GM19438 (cell line): ENCODE data around the gene GABARAPL2.
"Not testable (repeated sequence)": the region's sequence is repeated elsewhere in the genome, so short reads cannot be mapped to it uniquely, and the experiment has no call there.

Source experiments
- ATAC-seq: cut with Tn5 transposase; IDR thresholded peaks from one replicate; pipeline ENCODE4 v1.9.1; 2021; ENCODE audit warnings: low read depth; ENCODE audit not compliant: unreplicated experiment

The GABARAPL2 gene, protein sequence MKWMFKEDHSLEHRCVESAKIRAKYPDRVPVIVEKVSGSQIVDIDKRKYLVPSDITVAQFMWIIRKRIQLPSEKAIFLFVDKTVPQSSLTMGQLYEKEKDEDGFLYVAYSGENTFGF

GRCh38 chr16:75566040-75566757, at the start of gene GABARAPL2:
Gene GABARAPL2 (plus strand): TSS chr16:75566379. CDS start chr16:75566487, 108 bp downstream.
- peak; percentile 75 for ATAC-seq

DNA sequence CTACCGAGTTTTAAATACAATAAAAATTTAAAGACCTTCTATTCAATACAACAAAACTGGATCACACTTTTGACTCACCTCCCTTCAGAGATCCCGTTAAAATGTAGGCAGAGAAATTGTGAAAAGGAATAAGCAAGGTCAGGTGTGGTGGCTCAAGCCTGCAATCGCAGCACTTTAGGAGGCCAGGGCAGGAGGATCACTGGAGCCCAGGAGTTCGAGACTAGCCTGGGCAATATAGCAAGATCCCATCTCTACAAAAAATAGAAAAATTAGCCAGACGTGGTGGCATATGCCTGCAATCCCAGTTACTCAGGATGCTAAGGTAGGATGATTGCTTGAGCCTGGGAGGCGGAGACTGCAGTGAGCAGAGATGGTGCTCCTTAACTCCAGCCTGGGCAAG, 47.0 kb upstream of the GABARAPL2 start:
- no peak for ATAC-seq

GRCh38 chr16:75526032-75526790, 40.0 kb upstream of the GABARAPL2 start:
- ATAC-seq: no peak

GRCh38 chr16:75527825-75528299, 38.3 kb upstream of the GABARAPL2 start:
- no peak for ATAC-seq

- no peak for ATAC-seq
Observed at GRCh38 chr16:75529056-75529905, 36.9 kb upstream of the GABARAPL2 start.

DNA sequence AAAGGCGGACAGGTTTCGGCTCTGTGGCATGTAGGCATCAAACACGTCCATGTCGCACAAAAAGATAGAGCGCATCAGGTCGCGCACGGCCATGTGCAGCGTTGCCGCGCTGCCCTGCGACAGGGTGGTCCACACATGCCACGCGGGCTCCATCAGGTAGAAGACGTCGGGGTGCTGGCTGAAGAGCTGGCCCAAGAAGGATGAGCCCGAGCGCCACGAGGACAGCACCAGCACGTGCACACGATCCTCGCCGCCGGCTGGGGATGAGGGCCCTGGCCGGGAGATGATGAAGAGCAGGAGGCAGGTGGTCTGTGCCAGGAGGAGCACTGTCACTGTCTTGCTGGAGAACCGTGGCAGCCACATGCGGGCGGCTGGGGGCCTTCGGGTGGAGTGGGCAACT, 36.2 kb upstream of the GABARAPL2 start:
- ATAC-seq: no peak

DNA sequence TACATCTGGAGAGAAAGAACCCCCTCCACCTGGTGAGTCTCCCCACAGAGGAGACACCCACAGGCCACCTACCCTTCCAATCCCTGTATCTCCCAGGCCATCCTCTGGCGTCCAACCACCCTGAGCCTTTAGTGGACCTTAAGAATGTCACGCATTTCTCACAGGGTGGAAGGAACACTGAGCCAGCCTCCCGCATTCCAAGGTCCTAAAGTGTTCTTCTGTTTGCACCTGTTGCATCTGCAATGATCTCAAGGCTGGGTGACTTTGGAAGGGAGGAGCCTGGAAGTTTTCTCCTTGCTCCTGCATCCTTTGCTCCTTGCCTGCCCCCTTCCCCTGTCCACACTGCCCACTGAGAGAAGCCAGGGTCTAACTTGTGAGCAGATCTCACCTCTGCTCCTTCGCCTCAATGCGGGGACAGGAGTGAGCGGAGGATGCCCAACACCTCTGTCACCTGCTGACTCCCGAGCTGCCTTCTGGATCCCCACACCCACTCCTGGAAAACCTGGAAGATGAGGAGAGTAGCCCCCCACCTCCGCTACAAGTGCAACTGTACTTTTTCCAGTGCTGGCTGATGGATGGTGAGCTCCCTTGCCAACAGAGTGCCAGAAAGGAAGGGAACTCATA, 33.9 kb upstream of the GABARAPL2 start:
- no peak for ATAC-seq

DNA sequence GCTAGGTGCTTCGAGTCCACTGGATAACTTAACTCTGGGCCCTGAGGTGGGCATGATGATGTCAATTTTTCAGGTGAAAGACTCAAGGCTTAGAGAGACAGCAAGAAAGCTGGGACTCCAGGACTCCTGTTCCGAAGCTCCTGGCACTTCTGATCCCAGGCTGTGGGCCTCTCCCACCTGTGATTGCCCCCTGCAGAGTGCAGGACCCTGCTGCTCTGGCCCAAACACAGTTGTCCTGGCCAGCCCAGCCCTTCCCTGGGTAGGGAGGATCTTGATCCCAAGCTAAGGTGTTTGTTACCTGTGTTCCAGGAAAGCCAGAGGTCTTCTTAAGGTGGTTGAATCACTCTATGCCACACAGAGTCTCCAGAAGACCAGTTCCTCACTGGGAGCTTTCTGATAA, 33.4 kb upstream of the GABARAPL2 start:
- no peak for ATAC-seq

- ATAC-seq: no peak
Observed at GRCh38 chr16:75534560-75535205, 31.5 kb upstream of the GABARAPL2 start.

DNA sequence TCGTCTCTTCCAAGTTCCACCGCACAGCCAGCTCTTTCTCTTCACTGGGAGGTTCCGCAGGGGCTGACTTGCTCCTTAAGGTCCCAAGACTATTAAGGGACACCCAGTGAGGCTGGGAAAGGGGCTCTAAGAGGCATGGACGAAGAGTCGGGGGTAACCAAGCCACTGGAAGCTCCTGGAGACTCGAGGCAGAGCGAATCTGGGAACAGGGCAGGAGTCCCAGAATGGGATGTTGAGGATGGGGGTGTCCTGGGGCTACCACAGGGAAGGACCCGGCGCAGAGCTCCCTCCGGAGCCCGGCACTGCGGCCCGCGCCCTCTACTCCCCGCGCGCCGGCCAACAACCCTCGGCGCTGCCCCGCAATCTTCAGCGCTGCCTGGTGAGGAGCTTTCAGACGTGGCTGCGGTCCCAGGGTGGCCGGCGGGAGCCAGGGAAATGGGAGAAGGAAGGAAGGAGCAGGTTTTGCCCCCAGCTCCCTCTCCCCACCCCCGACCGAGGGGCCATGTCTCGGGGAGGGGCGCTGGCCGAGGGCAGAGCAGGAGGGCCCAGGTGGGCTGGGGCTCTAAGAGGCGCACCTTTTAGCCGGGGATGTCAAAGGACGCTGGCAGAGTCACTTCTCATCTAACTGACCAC, 30.9 kb upstream of the GABARAPL2 start:
- no peak for ATAC-seq

DNA sequence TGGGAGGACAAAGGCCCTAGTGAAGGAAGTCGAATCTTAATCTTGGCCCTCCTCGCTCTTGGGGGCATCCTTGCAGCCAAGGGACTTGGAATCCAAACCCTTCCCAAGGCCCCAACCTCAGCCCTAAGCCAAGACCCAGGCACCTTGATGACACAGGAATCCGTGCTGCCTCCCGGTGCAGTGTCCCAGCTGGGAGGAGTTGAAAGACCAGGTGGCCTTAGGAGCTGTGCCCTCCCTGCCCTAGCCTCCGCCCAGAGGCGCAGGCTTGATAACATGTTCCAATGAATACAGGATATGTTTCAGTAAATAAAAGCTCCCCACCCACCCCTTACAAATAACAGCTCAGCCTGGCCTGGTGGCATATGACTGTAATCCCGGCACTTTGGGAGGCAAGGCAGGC, 30.3 kb upstream of the GABARAPL2 start, which contains the start of gene CHST5:
CHST5 (minus strand) TSS at position 208 of the 400 bp plus-strand sequence. CDS start 5,724 bp downstream, outside the sequence.
- ATAC-seq: no peak

- ATAC-seq: no peak
Observed at GRCh38 chr16:75537776-75538175, 28.4 kb upstream of the GABARAPL2 start.

DNA sequence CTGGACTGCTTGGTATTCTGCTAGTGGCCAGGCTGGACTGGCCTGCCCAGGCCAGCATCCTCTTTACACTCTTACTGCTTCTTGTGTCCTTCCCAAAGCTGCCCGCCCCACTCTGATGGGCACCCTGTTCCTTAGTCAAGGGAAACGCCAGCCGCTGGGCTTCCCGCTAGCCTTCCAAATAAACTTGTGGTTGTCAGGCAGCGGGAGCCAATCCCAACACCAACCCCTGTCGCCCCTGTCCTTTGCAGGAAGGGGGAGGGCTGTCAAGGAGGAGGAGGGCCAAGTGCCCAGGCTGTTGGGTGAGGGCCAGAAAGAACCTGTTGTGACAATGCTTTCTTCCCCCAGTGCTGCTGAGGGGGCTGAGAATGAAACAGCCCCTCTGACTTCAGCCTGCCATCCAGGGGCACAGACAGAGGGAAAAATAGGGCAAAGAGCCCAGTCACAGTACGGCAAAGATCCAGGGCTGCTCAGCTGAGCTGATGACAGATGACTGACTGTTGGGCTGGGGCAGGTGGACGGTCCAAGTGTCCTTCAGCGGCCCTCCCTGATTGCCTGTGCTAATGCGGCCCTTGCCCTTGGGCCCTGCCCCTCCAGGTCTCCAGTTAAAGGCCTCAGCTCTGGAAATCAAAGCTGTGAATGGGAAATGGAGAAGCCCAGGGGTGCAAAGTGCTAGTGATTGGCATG, 27.2 kb upstream of the GABARAPL2 start:
- ATAC-seq: not testable (repeated sequence)

DNA sequence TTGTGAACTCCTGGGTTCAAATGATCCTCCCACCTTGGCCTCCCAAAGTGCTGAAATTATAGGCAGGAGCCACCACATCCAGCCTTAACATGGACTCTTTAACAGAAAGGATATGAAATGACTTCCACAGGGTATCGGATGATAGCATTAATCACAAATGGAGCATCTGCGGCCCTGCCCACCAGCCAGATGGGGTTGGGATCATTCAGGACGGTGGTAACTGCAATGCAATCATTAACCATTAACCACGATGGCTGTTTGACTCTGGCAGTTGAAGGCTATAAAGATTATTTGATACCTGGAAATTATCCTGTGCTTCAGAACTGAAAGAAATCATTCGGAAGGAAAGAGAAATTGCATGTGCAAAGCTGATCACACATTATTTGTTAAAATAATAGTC, 24.9 kb upstream of the GABARAPL2 start:
- ATAC-seq: no peak

GRCh38 chr16:75542462-75542861, 23.7 kb upstream of the GABARAPL2 start:
- ATAC-seq: not testable (repeated sequence)

GRCh38 chr16:75545879-75546278, 20.3 kb upstream of the GABARAPL2 start:
- not testable (repeated sequence) for ATAC-seq

GRCh38 chr16:75546293-75546692, 19.9 kb upstream of the GABARAPL2 start:
- no peak for ATAC-seq

DNA sequence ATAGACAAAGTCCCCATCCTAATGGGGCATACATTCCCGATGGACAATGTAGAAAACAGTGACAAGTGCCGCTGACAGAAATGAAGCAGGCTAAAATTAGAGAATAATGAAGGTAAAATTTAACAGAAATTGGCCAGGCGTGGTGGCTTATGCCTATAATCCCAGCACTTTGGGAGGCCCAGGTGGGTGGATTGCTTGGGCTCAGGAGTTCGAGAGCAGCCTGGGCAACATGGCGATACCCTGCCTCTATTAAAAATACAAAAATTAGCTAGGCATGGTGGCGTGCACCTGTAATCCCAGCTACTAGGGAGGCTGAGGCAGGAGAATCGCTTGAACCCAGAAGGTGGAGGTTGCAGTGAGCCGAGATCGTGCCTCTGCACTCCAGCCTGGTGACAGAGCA, 17.7 kb upstream of the GABARAPL2 start:
- not testable (repeated sequence) for ATAC-seq
